ENCODE measurements around the gene KRT16.
"Not testable (repeated sequence)": the region's sequence is repeated elsewhere in the genome, so short reads cannot be mapped to it uniquely, and the experiment has no call there.

Gene KRT16

DNA sequence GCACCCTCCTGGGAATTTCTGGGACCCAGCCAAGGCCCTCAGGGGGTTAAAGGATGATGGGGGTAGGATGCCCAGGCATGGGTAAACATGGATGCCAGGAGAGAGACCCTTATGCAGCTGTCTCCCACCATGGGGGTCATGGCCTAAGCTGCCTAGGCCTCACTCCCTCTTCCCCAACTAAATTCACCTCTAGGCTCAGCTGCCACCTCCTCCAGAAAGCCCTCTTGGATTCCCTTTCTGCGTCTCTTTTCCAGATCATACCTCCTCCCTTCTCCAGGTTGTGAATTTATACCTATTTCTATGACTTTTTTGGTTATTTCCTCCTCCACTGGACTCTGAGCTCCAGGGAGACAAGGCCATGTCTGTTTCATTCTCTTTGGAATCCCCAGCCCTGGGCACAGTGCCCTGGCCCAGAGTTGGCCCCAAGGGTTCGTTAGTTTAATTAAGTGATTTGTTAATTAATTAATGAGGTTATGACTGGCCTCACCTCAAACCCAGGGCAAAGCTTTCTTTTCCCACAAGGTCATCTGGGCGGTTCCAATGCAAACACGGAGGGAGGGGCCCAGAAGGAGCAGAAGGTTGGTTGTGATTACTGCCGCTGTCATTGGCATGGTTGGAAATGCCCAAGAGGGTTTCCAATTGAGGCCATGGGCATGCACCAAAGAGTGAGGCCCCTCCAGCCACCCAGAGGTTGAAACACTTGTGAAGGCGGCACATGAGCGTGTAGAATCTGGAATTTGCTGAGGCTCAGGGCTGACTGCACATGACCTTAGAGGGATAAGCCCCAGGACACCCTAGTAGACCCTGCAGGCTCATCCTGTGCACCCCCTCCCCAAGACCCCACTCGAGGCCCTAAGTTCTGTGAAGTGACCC lies 18.7 kb upstream of the KRT16 start:
- DNase-seq, result no peak
- intact Hi-C loops (cut with DNase I), result no loop called here

- intact Hi-C loops (cut with DNase I), result no loop called here
- no peak for DNase-seq
These were observed 17.5 kb upstream of the KRT16 start for GRCh38 chr17:41629826-41630670.

- no peak for DNase-seq
- intact Hi-C loops (cut with DNase I), result no loop called here
These were observed 16.7 kb upstream of the KRT16 start for GRCh38 chr17:41629316-41629715.

DNA sequence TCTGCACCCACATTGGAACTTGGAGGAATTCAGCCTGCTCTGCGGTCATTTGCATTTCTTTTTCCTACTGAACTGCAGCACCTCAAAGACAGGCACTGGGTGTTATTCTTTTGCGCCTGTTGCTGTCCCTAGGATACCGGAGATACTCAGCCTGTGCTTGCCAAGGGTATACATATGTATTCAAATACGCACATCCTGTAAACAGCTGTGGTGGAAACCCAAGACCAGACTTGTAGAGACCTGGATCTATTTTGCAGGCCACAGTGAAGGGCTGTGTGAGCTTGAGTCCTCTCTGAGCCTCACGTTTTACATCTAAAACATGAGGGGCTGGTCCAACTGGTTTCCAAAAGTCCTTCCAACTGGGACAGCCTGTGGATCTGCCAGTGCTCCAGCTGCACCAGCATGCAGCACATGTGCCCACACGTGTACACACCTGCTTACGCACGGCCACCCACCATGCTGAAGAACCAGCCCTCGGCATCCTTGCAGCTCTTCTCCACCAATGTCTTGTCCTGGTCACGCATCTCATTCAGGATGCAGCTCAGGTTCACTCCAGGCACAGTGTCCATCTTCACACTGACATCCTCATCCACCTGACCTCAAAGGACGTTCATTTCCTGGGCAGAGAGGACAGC lies 16.2 kb upstream of the KRT16 start:
- not testable (repeated sequence) for DNase-seq

GRCh38 chr17:41628073-41628370 lies 15.5 kb upstream of the KRT16 start:
- intact Hi-C loops (cut with DNase I); DNase-seq: not testable (repeated sequence)

More for the DNA sequence above, 16.2 kb upstream of the KRT16 start:
- intact Hi-C loops (cut with DNase I), result not testable (repeated sequence)

DNA sequence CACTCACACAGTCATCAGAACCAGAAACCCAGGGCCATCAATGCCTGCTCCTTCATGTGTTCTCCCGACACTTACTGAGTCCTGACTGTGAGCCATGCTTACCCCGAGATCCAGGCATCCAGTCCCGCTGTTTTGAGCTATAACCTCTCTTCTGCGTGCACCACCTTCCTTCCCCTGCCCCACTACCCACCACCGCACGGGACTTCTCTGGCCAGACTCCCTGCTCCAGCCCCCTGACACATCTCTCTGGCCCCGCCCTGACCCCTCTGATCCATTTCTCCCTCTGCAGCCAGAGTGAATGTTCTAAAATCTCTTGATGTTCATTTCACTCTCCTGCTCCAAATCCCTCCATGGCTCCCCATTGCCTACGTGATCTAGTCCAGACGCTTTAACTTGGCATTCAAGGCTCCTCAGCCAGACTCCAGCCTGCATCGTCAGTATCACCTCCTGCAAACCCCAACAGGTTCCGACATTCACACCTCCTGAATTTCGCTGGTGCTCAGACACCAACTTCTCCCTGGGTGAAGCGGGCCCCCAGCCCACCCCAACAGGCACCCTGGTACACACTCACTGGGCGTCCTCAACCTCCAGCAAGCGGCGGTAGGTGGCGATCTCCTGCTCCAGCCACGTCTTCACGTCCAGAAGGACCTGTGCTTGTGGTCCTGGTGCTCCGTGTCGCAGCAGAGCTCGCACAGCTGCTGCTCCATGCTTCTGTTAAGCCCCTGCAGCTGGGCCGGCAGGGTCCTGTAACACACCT lies 14.9 kb upstream of the KRT16 start:
- DNase-seq, result no peak
- intact Hi-C loops (cut with DNase I), result no loop called here

DNA sequence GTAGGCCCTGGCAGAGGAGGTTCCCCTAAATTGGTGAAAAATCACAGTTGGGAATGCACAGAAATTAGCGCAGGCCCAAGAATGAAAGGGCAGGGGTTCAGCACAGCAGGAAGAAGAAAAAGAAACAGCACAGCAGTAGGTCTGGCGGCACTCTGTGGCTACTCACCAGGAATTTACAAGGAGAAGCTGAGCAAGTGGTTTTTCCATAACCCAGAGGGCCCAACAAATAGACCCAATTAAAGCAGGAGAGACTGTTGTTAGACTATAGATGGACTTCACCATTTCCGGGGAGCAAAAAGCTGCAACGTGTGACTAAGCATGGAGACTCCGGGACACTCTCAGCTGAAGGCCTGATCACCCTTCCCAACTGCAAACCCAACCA lies 14.3 kb upstream of the KRT16 start:
- DNase-seq; intact Hi-C loops (cut with DNase I): not testable (repeated sequence)

DNA sequence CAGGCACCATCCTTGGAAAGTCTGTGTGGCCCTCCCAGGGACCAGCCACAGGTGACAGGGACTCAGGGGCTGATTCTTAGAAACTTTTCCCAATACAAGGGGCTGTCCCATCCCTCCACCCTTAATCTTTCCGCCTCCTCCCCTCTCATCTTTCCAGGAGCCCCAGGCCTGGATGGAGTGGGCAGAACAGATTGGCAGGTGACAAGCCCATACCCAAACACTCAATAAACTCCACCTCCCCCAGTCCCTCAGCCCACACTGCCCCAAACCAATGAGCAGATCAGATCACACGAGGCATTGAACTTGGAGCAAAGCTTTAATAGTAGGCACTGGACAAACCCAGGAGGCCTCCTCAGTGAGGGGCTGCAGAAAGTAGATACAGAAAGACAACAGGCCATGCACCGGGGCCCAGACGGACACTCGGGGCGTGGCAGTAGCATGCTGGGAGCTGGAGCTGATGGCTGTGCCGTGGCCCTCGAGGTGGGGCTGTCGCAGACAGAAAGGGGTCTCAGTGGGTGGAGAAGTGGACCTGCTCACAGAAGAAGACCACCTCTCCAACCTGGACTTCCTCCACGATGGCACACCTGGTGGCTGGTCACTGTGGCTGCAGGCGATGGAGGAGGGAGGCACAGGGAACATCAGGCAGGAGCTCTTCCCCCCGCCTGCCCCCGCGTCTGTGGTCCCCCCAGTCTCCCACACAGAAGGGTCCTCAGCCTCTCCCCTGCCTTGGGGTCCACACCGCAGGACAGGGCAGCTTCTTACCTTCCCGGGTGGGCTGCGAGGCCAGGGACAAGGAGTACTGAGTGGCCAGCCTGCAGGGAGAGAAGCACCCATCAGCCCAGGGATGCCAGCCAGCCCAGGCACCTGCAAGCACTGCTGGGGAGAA lies 13.7 kb upstream of the KRT16 start:
- DNase-seq; intact Hi-C loops (cut with DNase I): not testable (repeated sequence)

DNA sequence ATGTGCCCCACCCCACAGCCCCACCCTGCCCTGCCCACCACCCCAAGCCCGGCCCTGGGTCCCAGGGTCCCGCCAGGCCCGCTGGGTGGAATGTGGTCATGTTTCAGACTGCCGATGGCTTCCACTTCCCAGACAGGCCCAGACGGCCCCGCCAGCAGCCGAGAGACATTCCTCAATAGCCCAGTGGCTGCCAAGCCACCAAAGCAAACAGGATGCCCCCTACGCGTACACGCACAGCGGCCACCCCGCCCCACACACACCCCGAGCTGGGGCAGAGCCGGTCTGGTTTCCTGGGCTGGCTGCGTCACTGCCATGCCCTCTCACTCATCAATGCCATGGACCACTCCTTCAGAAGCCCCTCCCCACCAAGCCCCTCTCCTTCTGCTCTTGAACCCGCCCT lies 13.0 kb upstream of the KRT16 start:
- DNase-seq, result no peak
- intact Hi-C loops (cut with DNase I), result no loop called here

GRCh38 chr17:41624208-41625101 lies 11.9 kb upstream of the KRT16 start, which contains the start of gene KRT17:
Gene KRT17 (minus strand): TSS chr17:41624575. CDS start chr17:41624509, 66 bp downstream.
- DNase-seq, result no peak
- intact Hi-C loops (cut with DNase I), result no loop called here

DNA sequence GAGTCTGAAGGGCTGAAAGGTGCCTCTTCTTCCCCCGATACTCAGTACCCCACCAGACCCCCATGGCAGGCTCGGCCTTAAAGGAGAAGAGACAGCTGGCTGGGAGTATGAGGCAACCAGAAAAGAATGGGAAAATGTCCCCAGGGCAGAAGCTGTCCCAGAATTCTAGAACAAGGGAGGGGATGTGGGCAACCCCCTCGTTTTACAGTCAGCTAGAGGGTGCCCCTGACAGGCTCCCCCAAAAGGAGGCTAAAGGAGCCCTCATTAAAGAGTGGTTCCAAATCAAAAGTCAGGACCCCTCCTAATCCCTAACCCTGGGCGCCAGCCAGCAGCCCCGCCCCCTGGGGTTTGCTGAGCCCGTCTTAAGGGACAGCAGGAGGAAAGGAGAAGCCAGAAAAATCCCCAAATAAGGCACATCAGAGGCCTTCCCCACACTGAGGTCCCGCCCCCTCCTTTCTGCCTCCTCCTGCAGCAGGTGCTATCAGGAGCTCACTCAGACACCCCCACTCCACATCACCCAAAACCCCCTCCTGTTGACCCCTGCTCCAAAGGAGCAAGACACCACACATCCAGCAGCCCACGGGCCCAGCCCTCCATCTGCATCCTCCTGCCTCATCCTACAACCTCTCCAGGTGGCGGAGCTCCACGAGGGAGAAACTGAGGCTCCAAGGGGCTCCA lies 10.8 kb upstream of the KRT16 start:
- intact Hi-C loops (cut with DNase I), result not testable (repeated sequence)

DNA sequence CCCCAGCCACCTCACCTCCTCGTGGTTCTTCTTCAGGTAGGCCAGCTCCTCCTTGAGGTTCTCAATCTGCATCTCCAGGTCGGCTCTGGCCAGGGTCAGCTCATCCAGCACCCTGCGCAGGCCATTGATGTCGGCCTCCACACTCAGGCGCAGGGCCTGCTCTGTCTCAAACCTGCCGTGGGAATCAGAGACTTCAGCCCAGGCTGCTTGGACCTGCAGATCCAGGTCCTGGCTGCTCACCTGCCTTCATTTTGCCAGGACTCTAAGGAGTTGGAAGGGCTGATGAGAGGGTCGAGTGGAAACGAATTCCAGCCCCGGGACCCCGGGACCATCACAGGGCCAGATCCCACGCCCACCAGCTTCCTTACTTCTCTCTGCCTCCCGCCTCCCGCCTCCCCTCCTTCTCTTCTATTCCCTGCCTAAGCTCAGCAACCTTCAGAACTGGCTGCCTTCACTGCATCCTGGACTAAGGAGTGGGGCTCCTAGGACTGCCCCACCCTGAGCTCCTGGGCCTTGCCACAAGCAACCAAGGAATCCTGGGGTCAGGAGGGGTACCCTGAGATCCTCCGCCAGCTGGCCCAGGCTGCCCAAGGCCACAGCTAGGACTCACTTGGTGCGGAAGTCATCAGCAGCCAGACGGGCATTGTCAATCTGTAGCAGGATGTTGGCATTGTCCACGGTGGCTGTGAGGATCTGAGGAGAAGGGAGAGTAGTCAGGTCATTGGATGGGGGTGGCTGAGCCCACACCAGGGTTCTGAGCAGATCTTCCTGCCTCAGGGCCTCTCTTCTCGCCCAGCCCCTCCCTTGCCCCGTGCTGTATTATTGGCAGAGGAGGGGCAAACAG lies 10.0 kb upstream of the KRT16 start:
- DNase-seq, result peak in 2 of 42 donors; percentile 15 to 33
- intact Hi-C loops (cut with DNase I), result not testable (repeated sequence)

More for the DNA sequence above, 10.8 kb upstream of the KRT16 start:
- DNase-seq, result peak in 3 of 42 donors; percentile 10 to 19 (median 12)

DNA sequence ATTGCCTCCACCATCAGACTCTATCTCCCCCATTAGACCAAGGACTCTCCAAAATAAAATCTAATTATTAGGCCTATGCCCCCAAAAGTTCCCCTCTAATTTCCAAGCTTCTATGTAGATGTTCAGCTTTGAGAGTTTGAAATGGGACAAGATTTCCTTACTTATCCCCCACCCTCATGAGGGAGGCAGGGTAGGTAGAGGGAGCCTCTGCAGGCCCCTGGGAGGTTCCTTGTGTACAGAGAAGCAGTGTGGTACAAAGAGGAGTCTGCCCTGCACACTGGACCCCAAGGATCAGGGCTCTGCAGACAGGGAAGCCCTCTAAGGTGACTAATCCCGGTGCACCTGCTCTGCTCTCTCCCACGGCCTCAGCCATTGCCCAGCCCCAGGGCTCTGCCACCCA lies 9.3 kb upstream of the KRT16 start:
- intact Hi-C loops (cut with DNase I), result no loop called here
- DNase-seq, result peak in 1 of 42 donors; percentile 22

DNA sequence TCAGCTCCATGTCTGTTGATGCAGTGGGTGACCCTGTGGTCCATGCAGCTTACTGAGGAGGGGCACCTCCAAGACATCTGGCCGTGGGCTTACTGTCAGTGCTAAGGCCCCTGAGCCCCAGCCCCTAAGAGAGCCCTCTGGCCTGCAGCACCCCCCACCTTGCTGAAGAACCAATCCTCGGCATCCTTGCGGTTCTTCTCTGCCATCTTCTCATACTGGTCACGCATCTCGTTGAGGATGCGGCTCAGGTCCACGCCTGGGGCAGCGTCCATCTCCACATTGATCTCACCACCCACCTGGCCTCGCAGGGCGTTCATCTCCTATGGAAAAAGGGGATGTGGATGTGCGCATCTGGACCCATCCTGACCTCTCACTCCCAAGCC lies 8.9 kb upstream of the KRT16 start:
- peak in 2 of 42 donors; percentile 17 to 23 for DNase-seq
- intact Hi-C loops (cut with DNase I), result not testable (repeated sequence)

GRCh38 chr17:41620583-41621434 lies 8.2 kb upstream of the KRT16 start:
- peak in 2 of 42 donors; percentile 23 to 37 for DNase-seq
- intact Hi-C loops (cut with DNase I), result no loop called here

All from head of caudate nucleus (tissue), 42 donors.